WERI-Rb-1 (cell line): Measurements from ENCODE around the gene CFAP47.
"Not testable (repeated sequence)": the region's sequence is repeated elsewhere in the genome, so short reads cannot be mapped to it uniquely, and the experiment has no call there.

ENCODE experiments used
- DNase-seq: peaks from one replicate; pipeline ENCODE4 v3.0.0-alpha.2; 2020
- H3K27ac ChIP-seq: fragments of 250-450 bp; sonication (Bioruptor Pico); 2 replicates; pipeline ENCODE4 v1.5.1; 2020; ENCODE audit warnings: mild to moderate bottlenecking, moderate library complexity
- H3K27me3 ChIP-seq: fragments of 250-450 bp; sonication (Bioruptor Pico); 2 replicates; pipeline ENCODE4 v1.5.1; 2021; ENCODE audit warnings: mild to moderate bottlenecking, low read depth, moderate library complexity; ENCODE audit not compliant: insufficient read depth, severe bottlenecking
- H3K36me3 ChIP-seq: fragments of 250-450 bp; sonication (Bioruptor Pico); 2 replicates; pipeline ENCODE4 v1.5.1; 2020; ENCODE audit warnings: mild to moderate bottlenecking, moderate library complexity
- H3K4me3 ChIP-seq: 2 replicates; pipeline ENCODE4 v1.5.1; 2011; ENCODE audit warnings: low read depth, mild to moderate bottlenecking, control low read depth, low read length
- H3K9me3 ChIP-seq: fragments of 250-450 bp; sonication (Bioruptor Pico); 2 replicates; pipeline ENCODE4 v1.5.1; 2021; ENCODE audit warnings: mild to moderate bottlenecking, moderate library complexity; ENCODE audit not compliant: severe bottlenecking
- CTCF ChIP-seq: IDR thresholded peaks from 2 replicates; pipeline ENCODE4 v1.5.1; 2011; ENCODE audit warnings: low read depth, mild to moderate bottlenecking, control low read depth, inconsistent platforms, low read length

CFAP47 gene

DNA sequence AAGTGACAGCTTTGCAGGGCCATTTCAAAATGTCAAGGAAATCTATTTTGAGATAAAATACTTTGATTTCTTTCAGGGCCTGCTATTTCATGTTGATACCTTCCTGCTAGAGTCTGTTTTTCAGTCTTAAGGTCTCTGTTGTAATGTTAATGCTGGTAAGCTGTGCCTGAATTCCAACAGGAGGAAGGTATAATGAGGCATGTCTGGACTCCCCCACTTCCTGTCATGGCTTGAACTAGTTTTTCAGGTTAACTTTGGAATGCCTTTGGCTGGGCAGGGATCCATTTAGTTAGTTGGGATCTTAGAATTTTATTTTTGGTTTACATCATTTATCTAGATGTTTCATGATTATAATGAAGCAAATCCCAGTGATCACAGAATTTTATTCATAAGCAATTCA, 279.0 kb downstream of the CFAP47 start:
- no peaks in the 10 kb centered on the region for H3K9me3 ChIP-seq
- no peaks in the 10 kb centered on the region for H3K36me3 ChIP-seq
- TF ChIP-seq CTCF: no peak
- H3K4me3 ChIP-seq: no peak overlapping the region
- no peaks in the 10 kb centered on the region for H3K27me3 ChIP-seq
- no peak for DNase-seq
- no peak overlapping the region for H3K27ac ChIP-seq

GRCh38 chrX:36199928-36200327, 280.4 kb downstream of the CFAP47 start:
- H3K27ac ChIP-seq: no peak overlapping the region
- H3K36me3 ChIP-seq: no peaks in the 10 kb centered on the region
- no peak for TF ChIP-seq CTCF
- no peak overlapping the region for H3K4me3 ChIP-seq
- no peaks in the 10 kb centered on the region for H3K9me3 ChIP-seq
- no peak for DNase-seq
- H3K27me3 ChIP-seq: no peaks in the 10 kb centered on the region

DNA sequence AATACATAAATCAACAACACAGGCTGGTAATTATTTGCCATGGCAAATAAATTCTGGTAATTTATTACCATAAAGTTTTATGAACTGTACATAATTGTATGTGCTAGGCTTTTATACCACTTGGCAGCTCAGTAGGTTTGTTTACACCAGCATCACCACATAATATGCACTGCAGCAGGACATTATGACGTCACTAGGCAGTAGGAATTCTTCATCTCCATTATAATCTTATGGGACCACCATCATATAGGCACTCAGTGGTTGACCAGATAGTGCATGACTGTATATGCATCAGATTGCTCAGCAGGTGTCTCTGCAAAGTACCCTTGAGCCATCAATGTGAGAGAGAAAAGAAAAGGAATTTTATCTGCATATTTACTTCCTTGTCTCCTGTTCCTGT, 295.4 kb downstream of the CFAP47 start:
- Histone ChIP-seq H3K9me3 (no peaks in the 10 kb centered on the region), H3K27me3 (no peaks in the 10 kb centered on the region)
- no peak for DNase-seq

GRCh38 chrX:36218801-36219200, 299.3 kb downstream of the CFAP47 start:
- no peak for DNase-seq
- Histone ChIP-seq H3K27ac (no peak overlapping the region), H3K36me3 (no peaks in the 10 kb centered on the region), H3K27me3 (no peaks in the 10 kb centered on the region), H3K9me3 (no peaks in the 10 kb centered on the region), H3K4me3 (no peak overlapping the region)
- TF ChIP-seq CTCF: no peak

More for the DNA sequence above, 295.4 kb downstream of the CFAP47 start:
- H3K27ac ChIP-seq: peak overlapping the region; percentile 49; the same call in 1 of the 2 replicates
- no peak for TF ChIP-seq CTCF
- no peak overlapping the region for H3K4me3 ChIP-seq
- H3K36me3 ChIP-seq: no peaks in the 10 kb centered on the region

DNA sequence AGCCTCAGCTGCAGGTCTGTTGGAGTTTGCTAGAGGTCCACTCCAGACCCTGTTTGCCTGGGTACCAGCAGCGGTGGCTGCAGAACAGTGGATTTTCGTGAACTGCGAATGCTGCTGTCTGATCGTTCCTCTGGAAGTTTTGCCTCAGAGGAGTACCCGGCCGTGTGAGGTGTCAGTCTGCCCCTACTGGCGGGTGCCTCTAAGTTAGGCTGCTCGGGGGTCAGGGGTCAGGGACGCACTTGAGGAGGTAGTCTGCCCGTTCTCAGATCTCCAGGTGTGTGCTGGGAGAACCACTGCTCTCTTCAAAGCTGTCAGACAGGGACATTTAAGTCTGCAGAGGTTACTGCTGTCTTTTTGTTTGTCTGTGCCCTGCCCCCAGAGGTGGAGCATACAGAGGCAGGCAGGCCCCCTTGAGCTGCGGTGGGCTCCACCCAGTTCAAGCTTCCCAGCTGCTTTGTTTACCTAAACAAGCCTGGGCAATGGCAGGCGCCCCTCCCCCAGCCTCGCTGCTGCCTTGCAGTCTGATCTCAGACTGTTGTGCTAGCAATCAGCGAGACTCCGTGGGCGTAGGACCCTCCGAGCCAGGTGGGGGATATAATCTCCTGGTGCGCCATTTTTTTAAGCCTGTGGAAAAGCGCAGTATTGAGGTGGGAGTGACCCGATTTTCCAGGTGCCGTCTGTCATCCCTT, 315.4 kb downstream of the CFAP47 start:
- not testable (repeated sequence) for H3K9me3 ChIP-seq, DNase-seq, H3K36me3 ChIP-seq, H3K27ac ChIP-seq, H3K4me3 ChIP-seq, H3K27me3 ChIP-seq

DNA sequence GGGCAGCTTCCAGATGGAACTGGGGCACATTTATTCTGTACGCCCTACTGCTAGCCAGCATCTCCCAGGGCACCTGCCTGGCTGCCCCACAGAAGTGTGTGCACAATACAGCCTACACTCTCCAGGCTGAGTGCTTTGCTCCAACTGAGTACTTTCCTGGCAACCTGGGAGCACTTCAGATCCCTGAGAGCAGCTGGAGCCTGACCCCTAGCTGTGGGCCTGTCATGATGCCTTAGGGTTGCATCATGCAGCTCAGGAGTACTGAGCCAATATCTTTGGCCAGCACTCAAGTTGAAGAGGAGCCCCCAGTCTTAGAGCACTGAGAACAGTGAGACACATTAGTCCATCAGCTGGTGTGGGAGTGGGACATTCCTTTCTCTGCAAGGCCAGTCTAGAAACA, 321.9 kb downstream of the CFAP47 start:
- no peak for TF ChIP-seq CTCF
- Histone ChIP-seq H3K9me3 (no peaks in the 10 kb centered on the region), H3K27me3 (no peaks in the 10 kb centered on the region), H3K4me3 (no peak overlapping the region), H3K27ac (no peak overlapping the region), H3K36me3 (no peaks in the 10 kb centered on the region)
- DNase-seq: no peak
